CD14-positive monocyte (primary cell): ENCODE measurements around the gene ZSWIM5. TPM values are rescaled to one million over a fixed set of nuclear protein-coding genes. Genes with fewer than 3 reads are reported as not detected.
A peak's percentile ranks its signal among the peaks of the same experiment; 100 is the strongest.

Experiments used
- DNase-seq, 3 donors: peaks; one replicate each; pipeline ENCODE4 v3.0.0-alpha.2; 2011 to 2022
- H2AFZ ChIP-seq: 2 replicates; pipeline ENCODE4 v1.6.0; 2012; ENCODE audit warnings: mild to moderate bottlenecking, low read depth, low read length, inconsistent platforms; ENCODE audit not compliant: insufficient read depth, poor library complexity, severe bottlenecking
- H3K27ac ChIP-seq, 2 donors: 1 replicate in 1 of 2; 2 replicates in 1 of 2; pipeline ENCODE4 v1.5.1; 2012 to 2013; ENCODE audit warnings: low read length in 2 of 2, control low read depth in 1 of 2, inconsistent platforms in 1 of 2, low read depth in 1 of 2, mild to moderate bottlenecking in 1 of 2
- H3K27me3 ChIP-seq, 2 donors: one replicate each; pipeline versions ENCODE4 v1.6.0 to v1.6.1; 2011 to 2013; ENCODE audit warnings: low read length in 2 of 2; ENCODE audit not compliant: control insufficient read depth in 2 of 2, insufficient read depth in 2 of 2
- H3K36me3 ChIP-seq, 2 donors: replicated peaks in 1 of 2; 1 replicate in 1 of 2; 2 replicates in 1 of 2; pipeline versions ENCODE4 v1.5.1 to v1.6.1; 2012 to 2013; ENCODE audit warnings: low read length in 2 of 2, control low read depth in 1 of 2, inconsistent platforms in 1 of 2, mild to moderate bottlenecking in 1 of 2; ENCODE audit not compliant: insufficient read depth in 2 of 2, control insufficient read depth in 1 of 2
- H3K4me1 ChIP-seq, 2 donors: 1 replicate in 1 of 2; 2 replicates in 1 of 2; pipeline versions ENCODE4 v1.5.1 to v1.6.1; 2012 to 2013; ENCODE audit warnings: low read length in 2 of 2, control low read depth in 1 of 2, inconsistent platforms in 1 of 2, mild to moderate bottlenecking in 1 of 2, moderate library complexity in 1 of 2; ENCODE audit not compliant: insufficient read depth in 2 of 2, control insufficient read depth in 1 of 2
- H3K4me2 ChIP-seq: replicated peaks from 2 replicates; pipeline ENCODE3; 2012; ENCODE audit warnings: low read length, moderate library complexity, mild to moderate bottlenecking; ENCODE audit not compliant: poor library complexity, severe bottlenecking; ENCODE audit errors: extremely low read depth
- H3K4me3 ChIP-seq, 3 experiments: fragments of 200-600 bp in 1 of 3; sonication (generic) in 1 of 3; replicated peaks in 1 of 3; 1 replicate in 2 of 3; 2 replicates in 1 of 3; pipeline ENCODE4 v1.5.1; 2011 to 2013; ENCODE audit warnings: low read length in 3 of 3, mild to moderate bottlenecking in 3 of 3, control low read depth in 2 of 3, low read depth in 2 of 3, inconsistent platforms in 1 of 3, moderate library complexity in 1 of 3
- H3K79me2 ChIP-seq: 2 replicates; pipeline ENCODE4 v1.6.0; 2012; ENCODE audit warnings: mild to moderate bottlenecking, control low read depth, inconsistent platforms, low read length, moderate library complexity; ENCODE audit not compliant: insufficient read depth
- H3K9ac ChIP-seq: 2 replicates; pipeline ENCODE4 v1.6.0; 2017; ENCODE audit warnings: low read length, mild to moderate bottlenecking; ENCODE audit not compliant: insufficient read depth, poor library complexity, severe bottlenecking
- H3K9me3 ChIP-seq, 2 donors: replicated peaks in 1 of 2; 1 replicate in 1 of 2; 2 replicates in 1 of 2; pipeline versions ENCODE4 v1.5.1 to v1.6.1; 2012 to 2013; ENCODE audit warnings: low read length in 2 of 2, control low read depth in 1 of 2; ENCODE audit not compliant: control insufficient read depth in 1 of 2, insufficient read depth in 1 of 2
- H4K20me1 ChIP-seq: 2 replicates; pipeline ENCODE4 v1.6.0; 2012; ENCODE audit warnings: mild to moderate bottlenecking, low read length, control low read depth, moderate library complexity; ENCODE audit not compliant: insufficient read depth
- H3K27ac Mint-ChIP-seq, 7 donors: one replicate each; pipeline ENCODE4 v1.8.0; 2020; ENCODE audit warnings: mild to moderate bottlenecking in 7 of 7, mixed read lengths in 7 of 7, moderate library complexity in 6 of 7, inconsistent platforms in 2 of 7
- H3K27me3 Mint-ChIP-seq, 3 donors: one replicate each; pipeline ENCODE4 v1.8.0; 2021 to 2022; ENCODE audit warnings: low read depth in 3 of 3, mild to moderate bottlenecking in 3 of 3, mixed read lengths in 3 of 3, moderate library complexity in 3 of 3, inconsistent platforms in 1 of 3
- H3K36me3 Mint-ChIP-seq, 2 donors: one replicate each; pipeline ENCODE4 v1.8.0; 2020; ENCODE audit warnings: mixed read lengths in 2 of 2, inconsistent platforms in 1 of 2, mild to moderate bottlenecking in 1 of 2
- H3K4me1 Mint-ChIP-seq: one replicate; pipeline ENCODE4 v1.8.0; 2020; ENCODE audit warnings: mild to moderate bottlenecking, mixed read lengths
- H3K4me3 Mint-ChIP-seq, 2 donors: one replicate each; pipeline ENCODE4 v1.8.0; 2020; ENCODE audit warnings: mild to moderate bottlenecking in 2 of 2, mixed read lengths in 2 of 2, moderate library complexity in 1 of 2
- H3K9me3 Mint-ChIP-seq, 7 donors: one replicate each; pipeline ENCODE4 v1.8.0; 2020 to 2022; ENCODE audit warnings: mixed read lengths in 7 of 7, mild to moderate bottlenecking in 6 of 7, moderate library complexity in 6 of 7, inconsistent platforms in 2 of 7
- CTCF ChIP-seq: fragments of 200-600 bp; IDR thresholded peaks from one replicate; pipeline ENCODE4 v1.8.0; 2022; ENCODE audit warnings: antibody characterized with exemption, mild to moderate bottlenecking
- WGBS: methylation state at CpG from one replicate; pipeline ENCODE4 v1.1.5; 2013; ENCODE audit warnings: missing lambda C conversion rate; ENCODE audit not compliant: insufficient coverage; 5-methylcytosine and 5-hydroxymethylcytosine counted together
- intact Hi-C, 2 donors: fragments of 100-400 bp; cut with micrococcal nuclease; formaldehyde crosslinking; loops; one replicate each; pipeline versions ENCODE4 v1.15.0 to v1.15.1; 2023
- polyA plus RNA-seq, 3 donors: library from polyadenylated mRNA; depleted of rRNA in 1 of 3; unstranded in 2 of 3; stranded (reverse) in 1 of 3; fragments of 300-500 nt in 2 of 3; fragments of >200 nt in 1 of 3; fragmentation: Illumina TruSeq in 2 of 3; gene quantifications; 1 replicate in 2 of 3; 2 replicates in 1 of 3; pipeline ENCODE4 v1.2.3, GENCODE V29; 2012 to 2021

The ZSWIM5 gene
- polyA plus RNA-seq, 3 donors, result not detected

GRCh38 chr1:45008516-45008915 is 197.9 kb downstream of the ZSWIM5 start:
- H3K36me3 Mint-ChIP-seq, result peaks cover 60 to 64% of the 10 kb centered on the region in 2 donors
- H3K27ac Mint-ChIP-seq, result no peak overlapping the region
- intact Hi-C loops, result no loop called here

GRCh38 chr1:45008076-45008475 is 198.3 kb downstream of the ZSWIM5 start:
- Histone ChIP-seq H3K4me3 (no peak overlapping the region), H3K9ac (no peak overlapping the region), H3K4me2 (no peak overlapping the region), H3K27me3 (no peaks in the 10 kb centered on the region), H3K79me2 (peaks cover 30% of the 10 kb centered on the region), H3K9me3 (no peaks in the 10 kb centered on the region), H3K27ac (no peak overlapping the region), H3K36me3 (peaks cover 62 to 68% of the 10 kb centered on the region in 2 donors), H2AFZ (no peak overlapping the region), H3K4me1 (peaks cover 29 to 35% of the 10 kb centered on the region in 2 donors), H4K20me1 (peaks cover 23% of the 10 kb centered on the region)
- no peak for TF ChIP-seq CTCF
- Mint-ChIP-seq H3K36me3 (peaks cover 65 to 69% of the 10 kb centered on the region in 2 donors), H3K4me1 (peaks cover 37% of the 10 kb centered on the region), H3K9me3 (no peaks in the 10 kb centered on the region), H3K4me3 (no peak overlapping the region), H3K27me3 (no peaks in the 10 kb centered on the region), H3K27ac (peak overlapping the region in 1 of 7 donors; percentile 31)
- WGBS, result 97% methylated on average over 2 of the region's 3 CpGs
- intact Hi-C loops, result no loop called here
- DNase-seq, result no peak

More at GRCh38 chr1:45008516-45008915, 197.9 kb downstream of the ZSWIM5 start:
- peaks cover 23% of the 10 kb centered on the region for H4K20me1 ChIP-seq
- no peaks in the 10 kb centered on the region for H3K27me3 ChIP-seq
- DNase-seq, result no peak
- Mint-ChIP-seq H3K4me1 (peaks cover 38% of the 10 kb centered on the region), H3K9me3 (no peaks in the 10 kb centered on the region), H3K4me3 (no peak overlapping the region), H3K27me3 (no peaks in the 10 kb centered on the region)
- peaks cover 35% of the 10 kb centered on the region for H3K79me2 ChIP-seq
- H3K9me3 ChIP-seq, result no peaks in the 10 kb centered on the region
- no peak overlapping the region for H3K27ac ChIP-seq
- H2AFZ ChIP-seq, result no peak overlapping the region
- peaks cover 33 to 40% of the 10 kb centered on the region in 2 donors for H3K4me1 ChIP-seq
- no peak overlapping the region for H3K4me2 ChIP-seq
- H3K36me3 ChIP-seq, result peaks cover 58 to 63% of the 10 kb centered on the region in 2 donors
- no peak overlapping the region for H3K9ac ChIP-seq
- 98% methylated on average over 12 of the region's 12 CpGs for WGBS
- no peak for TF ChIP-seq CTCF
- H3K4me3 ChIP-seq, result no peak overlapping the region
